NCI-H1048 (cell line): Measurements from ENCODE around the gene MCTP1.
"Not testable (repeated sequence)": the region's sequence is repeated elsewhere in the genome, so short reads cannot be mapped to it uniquely, and the experiment has no call there.

Experiments
- DNase-seq: peaks from one replicate; lab custom pipeline; 2025; lab: John Stamatoyannopoulos, UW

MCTP1 gene

DNA sequence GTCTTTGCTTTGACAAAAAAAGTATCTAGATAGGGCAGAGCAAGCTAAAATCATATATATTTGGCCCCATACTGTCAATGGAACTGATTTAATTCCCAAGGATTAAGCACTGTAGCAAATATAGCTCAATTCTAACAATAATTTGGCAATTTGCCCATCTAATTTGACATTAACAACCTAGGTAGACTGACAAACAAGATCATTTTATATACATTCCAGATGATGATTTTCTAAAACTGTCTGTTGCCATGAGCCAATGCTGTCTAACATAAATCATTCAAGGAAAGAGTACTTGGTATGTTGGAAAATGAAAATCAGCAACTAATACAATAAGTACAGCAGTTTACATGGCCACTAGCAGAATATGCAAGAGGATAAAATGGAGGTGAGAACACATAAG, 32.1 kb downstream of the MCTP1 start:
- DNase-seq = no peak

DNA sequence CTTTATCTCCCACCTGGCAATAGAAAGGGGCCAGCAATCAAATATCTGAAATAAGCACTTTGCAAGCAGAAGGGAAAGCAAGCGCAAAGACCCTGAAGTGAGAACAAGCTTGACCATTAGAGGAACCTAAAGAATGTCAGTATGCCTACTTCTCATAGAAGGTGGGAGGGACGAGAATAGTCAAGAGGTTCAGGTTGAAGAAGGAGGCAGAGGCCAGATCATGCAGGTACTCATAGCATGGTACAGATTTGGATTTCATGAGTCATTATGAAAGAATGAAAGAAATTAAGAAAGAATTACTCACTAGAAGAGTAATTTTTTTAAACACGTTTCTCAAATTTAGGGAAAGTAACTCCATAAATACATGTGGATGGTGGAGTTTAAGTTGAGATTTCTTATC, 33.7 kb downstream of the MCTP1 start:
- no peak for DNase-seq

DNA sequence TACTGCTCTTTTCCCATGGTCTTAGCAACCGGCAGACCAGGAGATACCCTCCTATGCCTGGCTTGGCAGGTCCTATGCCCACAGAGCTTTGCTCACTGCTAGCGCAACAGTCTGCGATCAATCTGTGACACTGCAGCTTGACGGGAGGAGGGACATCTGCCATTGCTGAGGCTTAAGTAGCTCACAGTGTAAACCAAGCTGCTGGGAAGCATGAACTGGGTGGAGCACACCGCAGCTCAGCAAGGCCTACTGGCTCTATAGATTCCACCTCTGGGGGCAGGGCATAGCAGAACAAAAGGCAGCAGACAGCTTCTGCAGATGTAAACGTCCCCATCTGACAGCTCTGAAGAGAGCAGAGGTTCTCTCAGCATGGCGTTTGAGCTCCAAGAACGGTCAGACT, 40.4 kb downstream of the MCTP1 start:
- no peak for DNase-seq

DNA sequence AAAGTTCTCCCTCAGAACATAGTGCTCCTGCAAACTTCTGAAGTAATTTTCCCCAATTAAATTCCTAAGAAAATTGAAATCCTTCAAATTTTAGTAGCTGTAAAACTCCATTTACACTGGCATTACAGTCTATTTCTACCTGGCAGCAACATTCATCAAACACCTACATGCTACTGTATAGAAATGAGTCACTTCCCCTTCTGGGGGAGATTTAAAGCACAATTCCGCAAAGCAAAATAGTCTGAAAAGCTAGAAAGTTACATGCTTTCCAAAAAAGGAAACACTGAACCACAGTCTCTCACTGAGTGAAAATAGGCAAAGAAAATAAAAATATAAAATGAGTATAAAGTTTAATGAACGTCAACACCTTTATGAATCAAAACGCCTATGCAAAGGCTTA, 43.3 kb downstream of the MCTP1 start:
- DNase-seq = no peak

DNA sequence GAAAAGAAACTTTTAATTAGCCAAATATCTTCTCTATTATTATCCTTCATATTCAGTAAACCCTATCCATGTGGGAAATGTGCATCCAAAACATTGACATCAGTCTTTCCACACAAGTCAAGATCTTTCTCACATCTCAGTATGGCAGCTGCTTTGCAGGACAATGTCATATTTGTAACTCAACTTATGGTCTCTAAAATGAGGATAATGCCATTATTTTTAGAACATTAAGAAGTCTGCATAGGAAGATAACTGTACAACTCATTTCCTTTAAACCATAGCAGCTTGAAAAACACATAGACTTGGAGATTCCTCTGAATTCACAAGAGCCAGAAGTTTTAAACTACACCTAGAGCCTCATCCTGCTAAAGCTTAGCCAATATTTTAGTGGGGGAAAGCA, 43.7 kb downstream of the MCTP1 start:
- DNase-seq = no peak

DNA sequence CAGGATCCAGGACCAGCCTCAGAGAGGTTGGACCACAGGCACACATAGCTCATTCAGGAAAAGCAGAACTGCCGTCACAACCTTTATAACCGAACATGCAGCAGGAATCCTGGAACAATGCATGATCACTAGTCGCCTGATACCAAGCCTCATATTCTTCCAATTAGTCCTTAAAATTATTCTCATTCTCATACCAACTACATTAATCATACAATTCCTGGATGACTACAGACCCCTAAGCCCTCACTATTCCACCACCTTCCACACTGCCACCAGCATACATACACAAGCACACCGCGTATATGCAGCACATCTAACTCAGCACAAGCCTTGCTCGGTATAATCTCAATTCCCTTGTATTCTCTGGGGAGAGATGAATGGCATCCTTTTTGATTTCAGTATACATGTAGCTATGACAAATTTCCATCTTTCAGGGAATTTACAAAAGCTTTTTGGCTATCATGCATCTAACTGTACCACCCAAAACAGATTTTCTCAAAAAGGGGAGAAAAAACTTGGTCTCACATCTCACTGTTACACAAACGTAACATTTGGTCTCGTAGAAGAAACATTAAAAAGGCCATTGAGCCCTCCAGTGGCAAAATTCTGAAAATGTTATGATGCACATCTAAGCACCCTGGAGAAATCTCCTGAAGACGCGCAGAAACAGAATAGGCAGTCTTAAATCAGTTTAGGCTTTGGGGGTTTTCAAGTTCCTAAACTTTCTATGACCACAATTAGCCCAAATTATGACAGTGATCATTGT, 46.2 kb downstream of the MCTP1 start:
- no peak for DNase-seq

DNA sequence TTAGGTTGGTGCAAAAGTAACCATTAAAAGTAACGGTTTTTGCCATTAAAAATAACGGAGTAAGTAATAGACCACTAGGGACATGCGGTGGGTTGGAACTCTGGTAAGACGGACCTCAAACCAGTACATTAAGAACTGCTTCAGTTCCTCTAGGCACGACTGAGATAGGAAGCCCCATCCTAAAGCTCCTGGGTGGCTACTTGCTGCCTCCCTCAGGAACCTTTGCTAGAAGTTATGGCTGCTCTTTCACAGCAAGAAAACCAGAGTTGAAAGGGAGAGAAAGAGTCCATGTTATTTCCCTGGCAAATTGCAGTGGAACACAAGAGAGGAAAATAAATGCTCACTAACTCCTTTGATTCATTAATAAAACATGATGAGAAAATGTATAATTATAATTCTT, 47.6 kb downstream of the MCTP1 start:
- DNase-seq = no peak

DNA sequence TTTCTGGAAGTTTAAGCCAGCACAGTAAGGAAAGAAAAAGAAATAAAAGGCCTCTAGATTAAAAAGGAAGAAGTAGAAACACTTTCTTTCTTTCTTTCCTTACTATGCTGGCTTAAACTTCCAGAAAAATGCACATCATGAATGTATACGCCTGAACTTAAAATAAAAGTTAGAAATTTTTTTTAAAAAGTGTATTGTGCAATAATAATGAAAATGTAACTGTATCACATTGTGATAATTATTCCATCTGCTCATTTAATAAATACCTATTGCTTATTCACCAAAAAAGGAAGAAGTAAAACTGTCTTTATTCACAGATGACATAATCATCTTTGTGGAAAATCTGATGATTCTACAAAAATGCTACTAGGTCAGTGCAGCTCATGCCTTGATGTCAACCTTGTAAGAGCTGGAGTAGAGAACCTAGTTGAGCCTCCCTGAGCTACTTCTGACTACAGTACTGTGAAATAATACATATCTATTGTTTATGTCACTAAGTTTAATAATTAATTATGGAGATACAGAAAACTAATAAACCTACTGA, 49.4 kb downstream of the MCTP1 start:
- DNase-seq = no peak

DNA sequence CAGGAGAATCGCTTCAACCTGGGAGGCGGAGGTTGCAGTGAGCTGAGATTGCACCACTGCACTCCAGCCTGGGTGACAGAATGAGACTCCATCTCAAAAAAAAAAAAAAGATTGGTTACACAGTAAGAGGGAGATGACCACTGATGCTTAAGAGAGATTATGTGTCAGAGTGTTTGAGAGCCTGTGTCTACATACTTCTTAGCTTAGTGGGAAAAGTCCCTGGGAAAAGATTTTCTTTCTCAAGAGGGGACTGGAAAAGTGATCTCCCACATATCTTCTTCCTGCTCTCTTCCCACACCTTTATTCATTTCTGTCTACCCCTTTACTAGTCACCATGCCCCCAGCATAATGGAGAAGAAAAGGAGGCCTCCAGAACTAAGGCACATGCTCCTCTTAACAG, 55.2 kb downstream of the MCTP1 start:
- no peak for DNase-seq

DNA sequence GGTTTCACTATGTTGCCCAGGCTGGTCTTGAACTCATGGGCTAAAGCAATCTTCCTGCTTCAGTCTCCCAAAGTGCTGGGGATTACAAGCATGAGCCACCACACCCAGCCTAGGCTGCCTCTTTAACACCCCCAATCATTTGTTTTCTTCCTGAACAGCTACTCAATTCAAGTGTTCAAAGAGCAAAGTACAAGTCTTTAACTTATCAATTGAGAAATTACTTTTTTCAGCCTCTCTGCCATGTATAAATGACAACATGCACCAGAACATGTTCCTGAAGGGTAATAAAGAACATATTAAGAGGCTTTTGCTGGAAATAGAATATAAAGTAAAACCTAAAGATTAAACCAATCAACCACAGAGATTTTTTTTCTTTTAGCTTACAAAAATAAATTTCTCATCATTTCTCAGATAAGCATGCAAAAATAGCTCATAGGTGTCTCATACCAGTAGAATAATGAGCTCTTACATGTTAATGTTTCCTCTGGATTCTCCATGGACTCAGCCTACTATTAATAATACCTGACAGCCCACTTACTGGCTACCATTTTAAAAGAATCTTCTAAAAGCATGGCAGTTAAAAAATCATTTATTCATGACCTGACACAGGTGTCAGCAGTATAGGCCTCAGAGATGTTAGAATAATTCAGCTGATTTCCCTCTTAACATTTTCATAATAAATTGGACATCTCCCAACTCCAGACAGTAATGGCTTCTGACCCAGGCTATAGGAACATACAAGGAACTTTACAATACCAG, 60.0 kb downstream of the MCTP1 start:
- no peak for DNase-seq

DNA sequence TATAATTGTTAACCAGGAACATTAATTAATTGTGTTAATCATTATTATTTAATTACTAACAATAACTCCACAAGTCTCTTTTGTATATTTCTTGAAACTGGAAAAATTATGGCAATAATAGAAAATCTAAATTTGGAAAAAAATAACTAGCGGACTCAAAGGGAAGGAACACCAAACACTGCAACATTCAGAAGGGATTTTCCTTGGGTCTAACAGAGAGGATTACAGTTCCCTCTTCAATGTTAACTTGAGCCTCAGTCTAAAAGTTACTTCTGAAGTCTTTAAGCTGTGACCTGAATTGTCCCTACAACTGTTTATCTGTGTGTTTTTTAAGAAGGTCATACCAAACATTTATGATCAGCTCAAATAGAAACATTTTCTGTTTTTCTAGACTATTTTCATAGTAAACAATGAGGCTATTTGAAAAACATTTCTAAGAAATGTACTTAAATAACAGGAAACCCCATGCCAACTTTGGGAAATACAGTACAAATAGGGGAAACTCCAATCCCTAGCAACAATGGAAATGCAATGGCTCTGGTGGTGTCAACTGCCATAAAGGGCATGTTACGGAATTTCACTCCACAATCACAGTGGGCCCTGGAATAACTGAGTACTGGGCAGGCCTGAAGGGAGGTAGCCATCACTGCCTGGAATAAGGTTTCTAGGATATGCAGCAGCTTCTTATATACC, 61.2 kb downstream of the MCTP1 start:
- no peak for DNase-seq

DNA sequence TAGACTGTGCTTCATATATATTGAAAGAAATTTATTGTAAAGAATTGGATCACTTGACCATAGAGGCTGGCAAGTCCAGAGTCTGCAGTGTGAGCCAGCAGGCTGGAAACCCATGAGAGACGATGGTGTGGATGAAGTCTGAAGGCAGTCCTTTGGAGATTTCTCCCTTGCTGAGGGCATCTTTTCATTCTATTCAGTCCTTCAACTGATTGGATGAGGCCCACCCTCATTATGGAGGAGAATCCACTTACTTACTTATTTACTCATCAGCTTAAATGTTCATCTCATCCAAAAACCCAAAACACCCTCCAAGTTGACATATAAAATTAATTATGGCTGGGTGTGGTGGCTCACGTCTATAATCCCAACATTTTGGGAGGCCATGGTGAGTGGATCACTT, 62.1 kb downstream of the MCTP1 start:
- no peak for DNase-seq

DNA sequence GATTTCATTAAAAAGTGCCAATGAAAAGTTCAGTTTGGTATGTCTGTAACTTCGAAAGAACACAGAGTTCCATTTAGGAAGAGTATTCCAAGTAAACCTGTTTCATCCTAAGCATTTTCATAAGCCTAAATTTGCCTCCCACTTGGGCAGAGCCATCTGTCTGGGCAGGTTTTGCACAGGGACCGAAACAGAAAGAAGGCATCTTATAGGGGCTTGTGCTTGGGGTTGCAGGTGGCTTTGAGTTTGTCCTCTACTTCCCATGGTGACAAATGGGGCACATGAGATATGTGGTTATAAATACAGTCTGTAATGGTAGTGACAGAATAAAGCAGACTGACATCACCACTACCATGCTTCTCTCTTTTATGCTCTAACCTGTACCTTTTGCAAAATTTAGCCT, 63.7 kb downstream of the MCTP1 start:
- no peak for DNase-seq

DNA sequence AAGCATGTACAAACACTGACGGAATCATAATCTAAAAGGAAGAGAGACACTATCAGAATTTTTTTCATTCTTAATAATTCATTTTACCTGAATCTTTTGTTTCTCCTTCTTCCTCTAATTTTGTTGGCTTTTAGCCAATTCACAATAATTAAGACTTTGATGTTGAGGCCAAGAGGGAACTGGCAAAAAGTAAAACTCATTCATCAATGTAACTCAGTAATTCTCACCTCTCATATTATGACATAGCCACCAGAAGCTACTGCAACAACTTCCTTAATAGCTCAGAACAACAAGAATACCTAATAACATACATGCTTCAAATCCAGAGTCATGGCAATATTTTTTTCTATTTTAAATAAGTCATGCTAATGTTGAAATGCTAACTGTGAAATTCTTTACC, 64.5 kb downstream of the MCTP1 start:
- no peak for DNase-seq

DNA sequence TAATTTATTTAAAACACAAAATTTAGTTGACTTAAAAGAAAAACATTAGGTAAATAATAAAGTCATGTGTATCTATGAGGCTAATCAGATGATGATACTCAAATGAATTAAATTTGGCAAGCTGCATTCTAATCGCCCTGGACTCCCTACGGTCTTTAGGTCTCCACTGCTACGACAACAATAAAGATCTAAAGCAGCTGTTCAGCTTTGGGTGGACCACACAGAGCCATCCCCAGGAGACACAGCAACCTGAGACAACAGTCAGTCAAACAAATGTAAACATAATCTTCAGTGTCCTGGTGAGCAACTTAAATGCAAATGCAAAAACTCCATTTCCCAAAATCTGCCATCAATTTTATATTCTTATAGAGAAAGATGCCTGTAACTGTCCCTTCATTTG, 65.5 kb downstream of the MCTP1 start:
- DNase-seq = no peak

DNA sequence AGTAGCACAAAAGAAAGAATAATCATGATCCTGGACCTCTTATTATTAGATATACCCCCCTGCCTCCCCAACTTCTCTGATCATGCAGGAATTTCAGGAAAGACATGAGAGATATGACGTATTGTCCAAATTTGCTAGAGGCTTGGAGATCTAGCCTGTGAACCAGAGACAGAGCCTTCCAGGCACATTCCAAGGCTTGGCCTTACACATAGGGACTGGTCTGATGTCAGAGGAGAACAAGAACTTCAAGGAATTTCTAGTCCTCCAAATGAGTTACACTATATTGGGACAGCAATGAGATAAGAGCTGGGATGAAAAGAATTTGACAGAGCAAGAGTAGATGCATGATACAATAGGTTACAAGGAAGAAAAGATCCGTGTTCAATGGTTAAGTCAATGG, 67.0 kb downstream of the MCTP1 start:
- no peak for DNase-seq

DNA sequence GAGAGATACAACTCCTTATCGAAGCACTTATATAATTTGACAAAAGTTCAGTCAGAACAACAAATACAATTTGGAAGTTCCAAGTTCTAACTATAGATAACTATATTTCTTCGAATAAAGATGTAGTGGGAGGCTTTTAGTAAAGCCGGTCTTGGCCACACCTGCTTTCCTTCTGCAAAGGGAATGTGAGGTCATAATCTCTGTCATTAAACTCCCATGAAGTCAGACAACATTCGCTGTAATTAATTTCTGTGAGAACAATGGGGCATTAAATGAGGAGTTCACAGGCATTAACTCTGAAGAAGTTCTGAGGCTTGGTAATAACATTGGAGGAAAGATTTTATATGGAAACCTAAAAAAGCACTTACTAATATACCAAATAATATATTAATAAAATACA, 67.5 kb downstream of the MCTP1 start:
- no peak for DNase-seq

DNA sequence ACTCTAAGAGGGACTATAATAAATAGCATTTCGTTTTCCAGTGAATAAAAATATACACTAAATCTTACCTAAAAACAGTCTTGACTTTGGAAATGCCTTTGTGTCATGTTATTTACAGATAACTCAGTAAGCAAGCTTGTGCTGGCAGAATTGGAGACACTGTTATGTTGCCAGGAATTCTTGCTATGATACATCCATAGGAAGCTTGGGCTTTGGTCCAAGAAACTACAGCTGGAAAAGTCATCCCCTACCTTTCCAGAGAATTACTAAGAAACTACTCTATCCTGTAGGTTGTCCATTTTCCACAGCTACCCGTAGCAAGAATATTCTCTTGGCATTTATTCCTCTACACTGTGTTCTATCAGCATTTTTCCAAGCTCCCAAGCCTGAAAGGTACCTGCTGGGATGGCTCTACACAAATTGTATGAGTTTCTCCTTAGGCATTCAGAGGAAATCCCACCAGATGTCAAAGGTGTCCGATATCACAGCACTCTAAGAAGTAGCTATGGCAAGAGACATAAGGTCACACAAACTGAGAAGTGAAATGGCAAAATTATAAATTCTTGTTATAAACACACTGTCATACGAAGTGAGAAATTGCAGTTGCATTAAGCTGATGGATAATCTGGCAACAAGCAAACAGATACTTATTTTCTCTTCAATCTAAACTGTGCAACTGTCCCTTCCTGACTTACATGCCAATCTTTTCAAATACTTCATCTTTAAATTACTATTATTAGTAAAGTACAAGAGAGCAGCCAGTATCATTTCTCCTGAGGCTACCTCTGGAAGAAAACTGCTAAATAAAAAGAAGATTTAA, 68.5 kb downstream of the MCTP1 start:
- no peak for DNase-seq

DNA sequence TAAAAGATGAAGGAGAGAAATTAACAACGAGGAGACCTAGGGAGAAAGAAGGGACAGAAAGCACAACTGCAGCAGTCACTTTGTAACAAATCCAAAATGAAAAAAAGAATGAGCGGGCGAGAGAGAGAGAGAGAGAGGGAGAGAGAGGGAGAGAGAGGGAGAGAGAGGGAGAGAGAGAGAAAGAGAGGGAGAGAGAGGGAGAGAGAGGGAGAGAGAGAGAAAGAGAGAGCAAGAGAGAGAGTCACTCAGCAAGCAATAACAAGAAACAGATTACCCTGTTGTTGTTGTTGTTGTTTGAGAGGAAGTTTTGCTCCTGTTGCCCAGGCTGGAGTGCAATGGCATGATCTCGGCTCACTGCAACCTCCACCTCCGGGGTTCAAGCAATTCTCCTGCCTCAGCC, 77.1 kb downstream of the MCTP1 start:
- DNase-seq = not testable (repeated sequence)

DNA sequence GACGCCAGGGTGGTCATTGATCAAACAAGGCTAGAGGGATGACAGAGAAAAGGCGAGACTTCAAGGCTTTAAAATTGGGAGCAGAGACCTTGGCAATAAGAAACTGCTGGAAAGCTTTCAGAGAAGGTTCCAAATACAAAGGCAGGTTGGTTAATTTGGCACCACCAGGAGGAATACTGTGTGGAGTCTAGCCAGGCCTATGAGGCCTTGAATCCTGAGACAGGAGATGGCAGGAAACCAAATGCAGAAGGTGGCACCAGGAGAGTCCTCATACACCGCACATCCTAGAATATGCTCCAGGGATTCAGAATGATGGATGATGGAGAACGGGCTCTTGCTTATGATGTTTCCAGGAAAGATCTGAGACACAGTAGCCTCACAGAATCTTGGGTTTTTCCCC, 90.0 kb downstream of the MCTP1 start:
- DNase-seq = no peak

DNA sequence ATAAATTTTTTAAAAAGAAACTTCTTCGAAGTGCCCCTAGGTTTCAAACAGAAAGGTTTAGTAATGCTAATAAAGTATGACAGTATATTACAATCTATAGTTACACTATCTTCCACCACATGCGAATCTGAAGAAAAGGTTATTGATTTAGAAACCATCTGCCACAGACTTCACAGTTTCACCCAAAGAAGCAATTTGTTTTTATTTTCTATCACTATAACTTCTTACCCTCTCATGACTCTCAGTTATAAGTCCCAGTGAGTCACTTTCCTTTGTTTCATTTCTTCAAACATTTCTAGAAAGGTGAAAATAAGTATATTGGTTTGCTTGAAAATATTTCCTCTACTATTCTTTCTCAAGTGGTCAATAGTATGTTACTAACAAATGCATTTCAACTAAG, 93.6 kb downstream of the MCTP1 start:
- no peak for DNase-seq

DNA sequence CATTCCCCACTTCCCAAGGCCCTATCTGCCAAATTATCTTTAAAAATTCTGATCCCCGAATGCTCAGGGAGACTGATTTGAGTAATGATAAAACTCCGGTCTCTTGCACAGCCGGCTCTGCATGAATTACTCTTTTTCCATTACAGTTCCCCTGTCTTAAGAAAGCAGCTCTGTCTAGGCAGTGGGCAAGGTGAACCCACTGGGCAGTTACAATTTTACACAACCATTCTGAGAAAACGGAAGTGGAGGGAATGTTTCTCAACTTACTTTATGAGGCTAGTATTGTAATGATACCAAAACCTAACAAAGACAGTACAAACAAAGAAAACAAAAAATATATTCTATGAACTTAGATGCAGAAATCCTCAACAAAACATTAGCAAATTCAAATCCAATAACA, 100.0 kb downstream of the MCTP1 start:
- no peak for DNase-seq
